OCI-M2 (cell line): ENCODE measurements around the gene AKR7A3.
A peak's percentile ranks its signal among the peaks of the same experiment; 100 is the strongest.
"Not testable (repeated sequence)": the region's sequence is repeated elsewhere in the genome, so short reads cannot be mapped to it uniquely, and the experiment has no call there.

Experiments
- DNase-seq: peaks from one replicate; lab custom pipeline; 2025; ENCODE audit not compliant: unreplicated experiment; lab: John Stamatoyannopoulos, UW

AKR7A3 gene

GRCh38 chr1:19288324-19289241 is at the start of gene AKR7A3:
TSS of gene AKR7A3 (minus strand) at chr1:19288770. CDS start at chr1:19288709, 61 bp downstream.
- DNase-seq: not testable (repeated sequence)

DNA sequence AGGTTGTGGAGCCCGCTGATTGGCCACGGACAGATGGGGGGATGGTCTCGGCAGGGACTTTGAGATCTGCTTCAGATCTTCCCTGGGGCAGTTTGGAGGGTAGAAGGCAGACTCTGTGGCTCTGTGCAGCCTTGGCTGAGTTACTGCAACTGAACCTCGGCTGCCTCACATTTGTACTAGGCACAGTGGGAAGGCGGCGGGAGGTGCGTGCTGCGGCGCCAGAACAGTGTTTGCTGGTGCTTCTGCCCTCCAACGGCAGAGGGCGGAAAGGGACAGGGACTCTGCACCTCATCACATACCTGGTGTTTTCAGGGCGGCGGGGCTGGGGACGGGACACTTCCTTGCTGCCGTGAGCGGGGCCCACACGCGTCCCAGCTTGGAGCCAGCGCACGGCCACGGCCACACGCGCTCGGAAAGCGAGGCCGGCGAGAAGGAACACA is 49.8 kb upstream of the AKR7A3 start:
- no peak for DNase-seq

- no peak for DNase-seq
Observed at GRCh38 chr1:19337289-19337688, 48.7 kb upstream of the AKR7A3 start.

DNA sequence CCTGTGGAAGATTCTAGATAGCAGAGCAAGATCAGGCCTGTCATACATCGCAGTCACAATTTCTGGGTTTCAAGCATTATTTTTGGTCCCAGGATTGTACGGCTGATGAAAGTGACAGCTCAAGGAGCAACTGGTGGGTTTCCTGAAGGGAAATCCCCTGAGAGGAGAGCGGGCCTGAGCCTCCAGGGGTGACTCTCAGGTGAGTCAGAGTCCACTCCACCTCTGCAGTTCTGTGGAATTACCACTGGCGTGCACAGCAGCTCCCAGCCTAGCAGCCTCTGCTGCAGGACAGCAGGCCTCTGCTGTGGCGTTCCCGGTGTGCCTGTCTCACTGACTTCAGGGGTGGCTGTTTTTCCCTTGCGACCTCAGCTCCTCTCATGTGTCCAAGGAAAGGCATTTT is 48.0 kb upstream of the AKR7A3 start:
- no peak for DNase-seq

DNA sequence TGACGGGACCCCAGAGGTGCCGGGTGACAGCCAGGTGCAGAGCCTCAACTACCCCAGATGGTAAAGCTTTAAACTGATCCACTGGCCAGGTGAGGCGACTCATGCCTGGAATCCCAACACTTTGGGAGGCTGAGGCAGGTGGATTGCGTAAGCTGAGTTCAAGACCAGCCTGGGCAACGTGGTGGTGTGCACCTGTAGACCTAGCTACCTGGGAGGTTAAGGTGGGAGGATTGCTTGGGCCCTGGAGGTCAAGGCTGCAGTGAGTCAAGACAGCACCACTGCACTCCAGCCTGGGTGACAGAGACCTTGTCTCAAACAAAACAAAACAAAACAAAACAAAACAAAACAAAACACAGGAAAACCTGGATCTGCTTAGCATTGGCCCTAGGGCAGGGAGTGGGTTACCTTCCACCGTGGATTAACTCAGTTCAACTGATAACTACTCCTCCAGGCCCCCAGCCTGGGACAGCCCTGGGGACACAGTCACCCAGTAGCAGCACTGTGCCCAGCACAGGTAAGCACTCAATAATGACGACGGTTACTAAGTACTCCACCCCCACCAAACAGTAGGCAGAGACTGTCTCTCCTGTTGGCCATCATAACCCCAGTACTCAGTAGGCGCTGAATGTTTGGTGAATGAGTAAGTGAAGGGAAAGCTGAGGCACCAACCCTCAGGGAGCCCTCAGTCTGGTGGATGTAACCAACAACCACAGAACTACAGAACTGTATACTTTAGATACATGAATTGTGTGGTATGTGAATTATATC is 45.2 kb upstream of the AKR7A3 start:
- DNase-seq: no peak

- no peak for DNase-seq
Observed at GRCh38 chr1:19332832-19333231, 44.3 kb upstream of the AKR7A3 start.

DNA sequence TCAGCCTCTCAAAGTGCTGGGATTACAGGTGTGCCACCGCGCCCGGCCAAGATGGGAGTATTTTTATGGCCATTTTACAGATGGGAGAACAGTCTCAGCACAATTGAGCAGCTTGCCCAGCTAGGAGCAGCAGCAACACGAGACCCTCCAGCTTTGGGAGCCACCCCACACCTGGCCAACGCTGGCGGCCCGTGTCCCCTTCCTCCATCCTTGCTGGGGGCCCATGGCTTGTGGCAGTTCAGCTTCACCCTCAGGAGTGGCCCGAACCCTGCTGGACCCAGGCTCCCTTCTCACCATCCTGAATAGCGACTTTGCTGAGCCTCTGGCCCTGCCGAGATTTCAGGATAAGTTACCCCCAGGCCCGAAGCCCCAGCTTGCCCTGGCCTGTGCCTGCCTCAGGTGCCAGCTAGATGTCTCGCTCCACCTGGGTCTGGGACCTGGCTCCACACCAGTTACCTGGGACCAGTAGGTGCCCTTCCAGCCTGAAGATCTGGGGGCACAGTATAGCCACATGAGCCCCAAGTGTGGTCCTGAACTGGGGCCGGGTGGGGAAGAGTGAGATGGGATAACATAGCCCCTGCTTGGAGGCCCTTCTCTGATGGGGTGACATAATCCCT is 42.8 kb upstream of the AKR7A3 start:
- no peak for DNase-seq

DNA sequence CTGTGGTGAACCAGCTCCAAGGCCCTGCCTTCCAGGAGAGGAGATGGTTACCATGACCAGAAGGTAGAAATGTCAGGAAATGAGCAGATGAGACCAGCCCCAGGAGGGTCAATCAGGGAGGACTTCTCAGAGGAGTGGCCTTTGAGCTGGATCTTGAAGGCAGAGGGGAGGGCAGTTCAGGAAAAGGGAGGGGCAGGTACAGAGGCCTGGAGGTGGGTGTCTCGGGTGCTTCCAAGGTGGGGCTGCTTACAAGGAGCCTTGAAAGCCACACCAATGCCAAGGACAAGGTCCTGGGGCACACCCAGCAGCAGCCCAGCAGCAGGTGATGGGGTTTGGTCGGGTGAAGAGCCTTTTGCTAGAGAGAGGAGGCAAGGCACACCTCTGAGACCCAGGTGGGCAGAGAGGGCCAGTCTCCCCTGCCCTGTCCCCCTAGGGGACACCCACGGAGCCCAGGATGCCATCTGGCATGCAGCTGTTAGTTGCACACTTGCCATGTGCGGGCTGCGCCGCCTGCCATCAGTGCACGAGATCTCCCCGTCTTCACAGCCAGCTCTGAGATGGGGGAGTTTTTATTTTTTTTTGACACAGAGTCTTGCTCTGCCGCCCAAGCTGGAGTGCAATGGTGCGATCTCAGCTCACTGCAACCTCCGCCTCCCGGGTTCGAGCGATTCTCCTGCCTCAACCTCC is 42.0 kb upstream of the AKR7A3 start:
- DNase-seq: no peak

GRCh38 chr1:19329611-19330010 is 41.0 kb upstream of the AKR7A3 start:
- DNase-seq: no peak

DNA sequence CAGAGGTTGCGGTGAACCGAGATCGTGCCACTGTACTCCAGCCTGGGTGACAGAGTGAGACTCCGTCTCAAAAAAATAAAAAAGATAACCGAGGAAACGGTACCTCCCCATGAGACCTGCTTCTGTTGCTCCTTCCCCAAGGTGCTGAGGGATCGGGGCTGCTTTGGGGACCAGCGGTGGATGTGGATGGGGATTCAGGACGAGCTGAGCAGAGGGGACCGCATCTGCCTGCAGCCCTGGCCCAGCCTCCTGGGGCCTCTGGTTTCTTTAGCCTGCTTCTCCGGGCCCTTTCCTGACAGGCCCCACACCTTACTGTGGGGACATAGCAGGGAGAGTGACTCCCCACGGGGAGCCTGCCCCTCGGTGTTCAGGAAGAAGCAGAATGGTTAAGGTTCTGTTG is 40.6 kb upstream of the AKR7A3 start:
- no peak for DNase-seq

GRCh38 chr1:19328486-19328885 is 39.9 kb upstream of the AKR7A3 start:
- no peak for DNase-seq

- DNase-seq: no peak
Observed at GRCh38 chr1:19327736-19328135, 39.2 kb upstream of the AKR7A3 start.

- DNase-seq: no peak
Observed at GRCh38 chr1:19327301-19327700, 38.7 kb upstream of the AKR7A3 start.

DNA sequence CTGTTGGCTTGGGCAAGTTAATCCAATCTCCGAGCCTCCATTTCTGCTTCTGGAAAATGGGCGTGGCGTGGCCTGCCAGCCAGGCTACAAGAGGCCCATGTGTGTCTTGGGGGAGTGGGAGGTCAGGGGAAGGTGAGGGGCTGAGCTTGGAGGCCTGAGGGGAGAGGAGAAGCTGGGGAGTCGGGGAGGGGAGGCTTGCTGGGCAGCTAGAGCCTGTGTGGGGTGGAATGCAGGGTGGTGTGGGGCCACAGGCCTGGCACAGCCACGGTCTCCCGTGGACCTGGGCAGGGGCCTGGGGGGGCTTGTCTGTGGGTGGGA is 38.1 kb upstream of the AKR7A3 start:
- no peak for DNase-seq

- DNase-seq: no peak
Observed at GRCh38 chr1:19325958-19326747, 37.6 kb upstream of the AKR7A3 start.

- DNase-seq: peak; percentile 52
Observed at GRCh38 chr1:19325368-19325957, 36.9 kb upstream of the AKR7A3 start.

GRCh38 chr1:19324665-19324990 is 36.1 kb upstream of the AKR7A3 start:
- no peak for DNase-seq

GRCh38 chr1:19323987-19324664 is 35.6 kb upstream of the AKR7A3 start:
- no peak for DNase-seq

DNA sequence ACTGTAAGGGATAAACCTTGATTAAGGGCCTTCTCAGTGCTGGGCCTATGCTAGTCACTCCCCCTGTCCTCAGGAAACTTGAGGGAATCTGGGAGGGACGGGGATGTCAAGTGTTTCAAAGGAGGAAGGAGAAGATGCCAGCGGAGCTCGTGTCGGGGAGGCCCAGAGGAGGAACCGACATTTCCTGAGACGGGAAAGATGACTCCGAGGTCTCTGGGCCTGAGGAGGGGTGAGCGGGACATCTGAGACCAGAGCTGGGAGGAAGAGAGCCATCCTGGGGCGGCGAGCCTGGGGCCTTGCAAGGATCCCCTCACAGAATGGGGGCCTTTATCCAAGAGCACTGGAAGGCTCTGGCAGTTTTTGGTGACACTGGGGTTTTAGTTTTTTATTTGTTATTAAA is 33.9 kb upstream of the AKR7A3 start:
- DNase-seq: no peak

DNA sequence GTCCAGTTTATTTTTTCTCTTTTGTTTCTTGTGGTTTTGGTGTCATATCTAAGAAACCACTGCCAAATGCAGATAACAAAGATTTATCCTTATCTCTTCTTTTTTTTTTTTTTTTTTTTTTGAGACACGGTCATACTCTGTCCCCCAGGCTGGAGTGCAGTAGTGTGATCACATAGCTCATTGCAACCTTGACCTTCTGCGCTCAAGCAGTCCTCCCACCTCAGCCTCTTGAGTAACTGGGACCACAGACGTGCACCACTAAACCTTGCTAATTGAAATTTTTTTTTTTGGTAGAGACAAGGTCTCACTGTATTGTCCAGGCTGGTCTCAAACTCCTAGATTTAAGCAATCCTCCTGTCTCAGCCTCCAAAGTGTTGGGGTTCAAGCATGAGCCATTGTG is 32.5 kb upstream of the AKR7A3 start:
- DNase-seq: no peak
